GM18873 (cell line): ENCODE measurements around the gene ANKRD44.
A peak's percentile ranks its signal among the peaks of the same experiment; 100 is the strongest.

ENCODE experiments used
- ATAC-seq: cut with Tn5 transposase; IDR thresholded peaks from one replicate; pipeline ENCODE4 v1.9.1; 2021; ENCODE audit warnings: mild to moderate bottlenecking, moderate library complexity, moderate number of reproducible peaks; ENCODE audit not compliant: unreplicated experiment, low FRiP score

ANKRD44 gene

DNA sequence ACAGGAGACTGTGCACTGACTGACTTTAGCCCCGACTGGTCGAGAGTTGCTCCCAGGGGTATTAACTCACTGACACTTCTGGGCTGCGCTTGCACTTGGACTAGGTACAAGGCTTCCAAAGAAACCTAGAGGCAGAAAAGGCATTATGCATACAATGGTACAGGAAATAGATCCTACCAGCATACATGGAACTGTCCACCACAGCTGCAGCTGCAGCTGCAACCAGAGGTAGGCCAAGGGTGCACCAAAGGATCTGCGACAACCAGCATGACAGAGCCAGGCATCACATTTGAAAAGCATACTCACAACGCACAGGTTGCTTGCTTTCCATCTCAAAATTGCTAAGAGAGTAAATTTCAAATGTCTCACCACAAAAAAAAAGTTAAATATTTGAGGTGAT is 361.5 kb downstream of the ANKRD44 start:
- no peak for ATAC-seq

DNA sequence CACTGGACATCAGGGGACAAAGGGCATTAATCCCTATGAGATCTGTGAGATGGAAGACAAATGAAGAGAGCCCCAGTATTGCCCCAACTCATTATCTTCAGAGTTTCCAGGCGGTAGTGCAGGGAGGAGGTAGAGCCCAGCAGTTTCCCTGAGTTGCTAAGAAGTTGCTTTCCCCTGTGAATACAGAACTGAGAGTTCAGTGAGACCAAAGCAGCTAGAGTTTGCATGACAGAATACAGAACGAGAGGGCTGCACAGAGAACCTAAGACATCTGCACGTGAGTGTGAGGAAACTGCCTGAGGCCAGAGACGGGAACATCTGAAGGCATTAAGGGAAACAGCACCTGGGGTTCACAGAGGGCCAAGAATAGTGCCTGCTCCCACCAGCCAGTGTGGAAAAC is 366.0 kb downstream of the ANKRD44 start:
- ATAC-seq, result peak; percentile 83

DNA sequence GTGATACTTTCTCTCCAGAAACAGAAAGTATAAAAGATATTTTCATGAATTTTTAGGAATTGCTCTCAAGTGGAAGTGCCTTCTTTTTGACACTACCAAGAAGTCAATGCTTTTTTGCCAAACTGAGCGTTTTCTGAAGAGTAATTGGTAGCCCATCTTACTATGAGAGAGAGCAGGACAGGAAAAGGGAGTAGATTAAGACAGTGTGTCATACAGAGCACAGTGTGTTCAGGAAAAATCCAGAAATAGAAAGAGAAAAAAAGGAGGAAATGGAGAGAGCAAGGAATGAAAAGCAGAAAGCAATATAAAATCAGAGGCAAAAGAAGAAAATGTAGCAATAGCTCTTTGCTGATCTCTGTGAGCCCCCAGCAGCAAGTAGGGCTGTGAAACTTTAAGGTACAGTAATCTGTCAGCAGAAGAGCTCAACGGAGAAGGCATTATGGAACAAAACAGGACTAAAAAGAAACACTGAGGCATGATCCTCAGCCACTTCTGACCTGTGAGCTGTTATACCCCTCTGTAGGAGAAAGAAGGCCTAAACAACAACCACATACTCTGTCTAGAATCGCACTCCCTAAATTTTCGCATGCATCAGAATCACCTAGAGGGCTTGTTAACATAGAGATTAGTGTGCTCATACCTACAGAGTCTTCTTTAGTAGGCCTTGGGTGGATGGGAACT is 369.0 kb downstream of the ANKRD44 start:
- no peak for ATAC-seq

DNA sequence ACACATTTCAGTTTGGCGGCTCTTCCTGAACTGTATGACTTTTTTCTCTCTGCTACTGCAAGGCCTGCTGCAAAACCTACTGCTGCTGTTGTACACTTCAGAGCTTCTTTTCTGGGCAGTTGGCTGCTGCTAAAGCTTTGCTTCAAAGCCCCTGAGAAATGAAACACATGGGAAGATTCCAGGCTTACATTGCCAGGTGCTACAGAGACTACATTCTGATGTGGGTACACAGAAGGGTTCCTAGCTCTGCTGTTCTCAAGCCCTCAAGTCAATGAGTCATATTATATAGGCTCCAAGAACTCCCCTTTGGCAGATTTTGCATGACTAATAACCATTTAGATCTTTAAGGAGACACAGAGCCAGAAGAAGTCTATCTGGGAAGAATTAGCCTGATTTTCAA is 371.2 kb downstream of the ANKRD44 start:
- no peak for ATAC-seq
